Prostate gland (tissue), 2 donors: ENCODE measurements around the gene KCNQ5. TPM values are rescaled to one million over a fixed set of nuclear protein-coding genes. Genes with fewer than 3 reads are reported as not detected.

ENCODE experiments used
- DNase-seq: peaks from one replicate; pipeline ENCODE4 v3.0.0-alpha.2; 2019; ENCODE audit warnings: low spot score
- H3K27ac ChIP-seq, 2 donors: fragments of 200-600 bp; sonication (generic); 2 replicates each; pipeline ENCODE4 v1.5.1; 2017 to 2019
- H3K27me3 ChIP-seq: fragments of 200-600 bp; sonication (generic); replicated peaks from 2 replicates; pipeline ENCODE4 v1.5.1; 2019; ENCODE audit not compliant: insufficient read depth
- H3K36me3 ChIP-seq, 2 donors: fragments of 200-600 bp; sonication (generic); 1 replicate in 1 of 2; 2 replicates in 1 of 2; pipeline versions ENCODE4 v1.5.1 to v1.8.1; 2017 to 2019
- H3K4me1 ChIP-seq: fragments of 200-600 bp; sonication (generic); replicated peaks from 2 replicates; pipeline ENCODE4 v1.5.1; 2019
- H3K4me3 ChIP-seq, 2 donors: fragments of 200-600 bp; sonication (generic); 2 replicates each; pipeline ENCODE4 v1.5.1; 2017 to 2019
- H3K9me3 ChIP-seq: fragments of 200-600 bp; sonication (generic); 2 replicates; pipeline ENCODE4 v1.5.1; 2017
- POLR2A ChIP-seq: fragments of 450-650 bp; IDR thresholded peaks from one replicate; pipeline ENCODE4 v1.6.1; 2016; ENCODE audit warnings: antibody characterized with exemption, mild to moderate bottlenecking
- POLR2AphosphoS5 ChIP-seq: sonication (generic); formaldehyde crosslinking; IDR thresholded peaks from one replicate; pipeline ENCODE4 v1.6.1; 2017; ENCODE audit warnings: antibody characterized with exemption
- WGBS: methylation state at CpG from one replicate; pipeline ENCODE4 v1.1.5; 2018; 5-methylcytosine and 5-hydroxymethylcytosine counted together
- intact Hi-C: fragments of 100-400 bp; cut with DNase I; formaldehyde crosslinking; loops from one replicate; pipeline ENCODE4 v1.14.2; 2022
- total RNA-seq, 2 donors: library from RNA; depleted of rRNA; stranded (reverse); fragments of >200 nt; gene quantifications; one replicate each; pipeline ENCODE4 v1.1.0, GENCODE V29; 2016
- TF ChIP-seq, protein P1 (sequence below), 4 experiments: fragments of 200-600 bp in 2 of 4; fragments of 450-650 bp in 2 of 4; sonication (generic) in 2 of 4; IDR thresholded peaks; 1 replicate in 3 of 4; 2 replicates in 1 of 4; pipeline ENCODE4 v1.5.1; 2016 to 2019; ENCODE audit warnings: antibody characterized with exemption in 4 of 4, mild to moderate bottlenecking in 2 of 4, moderate library complexity in 2 of 4

KCNQ5 gene
- total RNA-seq, 2 donors from 2014 or later = 3.6 to 4.1 TPM

DNA sequence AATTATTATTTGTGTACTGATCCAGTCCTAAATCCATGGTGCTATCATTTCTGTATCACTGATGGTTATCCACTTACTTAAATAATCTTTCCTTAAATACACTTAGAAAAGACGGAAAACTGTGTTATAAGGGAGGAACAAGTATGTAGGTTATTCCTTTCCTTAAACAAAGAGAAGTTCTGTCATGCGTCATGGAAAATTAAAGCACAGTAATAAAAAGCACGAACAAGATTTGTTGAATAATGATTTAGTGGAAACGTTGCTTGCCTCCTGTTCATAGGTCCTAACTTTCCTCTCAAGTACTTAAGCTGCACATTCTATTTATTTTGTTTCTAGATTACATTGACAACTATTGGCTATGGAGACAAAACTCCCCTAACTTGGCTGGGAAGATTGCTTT, 483.1 kb downstream of the KCNQ5 start:
- no peak for DNase-seq
- H3K4me3 ChIP-seq = no peak overlapping the region
- H3K27ac ChIP-seq = no peak overlapping the region
- intact Hi-C loops = no loop called here
- H3K9me3 ChIP-seq = no peaks in the 10 kb centered on the region
- no peaks in the 10 kb centered on the region for H3K27me3 ChIP-seq
- 22% methylated on average over 4 of the region's 4 CpGs for WGBS
- TF ChIP-seq POLR2A = no peak
- TF ChIP-seq, protein P1, sequence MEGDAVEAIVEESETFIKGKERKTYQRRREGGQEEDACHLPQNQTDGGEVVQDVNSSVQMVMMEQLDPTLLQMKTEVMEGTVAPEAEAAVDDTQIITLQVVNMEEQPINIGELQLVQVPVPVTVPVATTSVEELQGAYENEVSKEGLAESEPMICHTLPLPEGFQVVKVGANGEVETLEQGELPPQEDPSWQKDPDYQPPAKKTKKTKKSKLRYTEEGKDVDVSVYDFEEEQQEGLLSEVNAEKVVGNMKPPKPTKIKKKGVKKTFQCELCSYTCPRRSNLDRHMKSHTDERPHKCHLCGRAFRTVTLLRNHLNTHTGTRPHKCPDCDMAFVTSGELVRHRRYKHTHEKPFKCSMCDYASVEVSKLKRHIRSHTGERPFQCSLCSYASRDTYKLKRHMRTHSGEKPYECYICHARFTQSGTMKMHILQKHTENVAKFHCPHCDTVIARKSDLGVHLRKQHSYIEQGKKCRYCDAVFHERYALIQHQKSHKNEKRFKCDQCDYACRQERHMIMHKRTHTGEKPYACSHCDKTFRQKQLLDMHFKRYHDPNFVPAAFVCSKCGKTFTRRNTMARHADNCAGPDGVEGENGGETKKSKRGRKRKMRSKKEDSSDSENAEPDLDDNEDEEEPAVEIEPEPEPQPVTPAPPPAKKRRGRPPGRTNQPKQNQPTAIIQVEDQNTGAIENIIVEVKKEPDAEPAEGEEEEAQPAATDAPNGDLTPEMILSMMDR (IDR thresholded peaks at IDR 0.05) = no peak
- TF ChIP-seq POLR2AphosphoS5 = no peak
- H3K4me1 ChIP-seq = no peaks in the 10 kb centered on the region
- H3K36me3 ChIP-seq = no peaks in the 10 kb centered on the region

DNA sequence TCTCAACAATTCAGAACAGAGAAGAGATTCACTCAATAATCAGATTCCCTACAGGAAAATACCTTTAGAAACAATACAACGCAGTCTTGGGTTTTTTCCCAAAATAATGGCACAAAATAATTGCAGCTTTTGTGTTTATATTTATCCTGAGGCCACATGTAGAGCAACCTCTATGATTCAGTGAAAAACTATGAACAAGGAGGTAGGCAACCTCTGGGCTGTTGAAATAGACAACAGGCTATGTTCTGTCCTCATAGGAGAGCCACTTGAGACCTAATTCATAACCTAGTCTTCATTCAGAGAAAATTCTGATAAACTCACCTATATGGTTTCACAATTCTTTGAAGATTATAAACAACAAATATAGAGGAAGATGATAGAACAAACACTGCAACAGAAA, 485.2 kb downstream of the KCNQ5 start:
- Histone ChIP-seq H3K36me3 (no peaks in the 10 kb centered on the region), H3K27me3 (no peaks in the 10 kb centered on the region), H3K27ac (no peak overlapping the region), H3K9me3 (no peaks in the 10 kb centered on the region), H3K4me1 (no peaks in the 10 kb centered on the region), H3K4me3 (no peak overlapping the region)
- TF ChIP-seq POLR2AphosphoS5 (no peak), POLR2A (no peak)
- TF ChIP-seq, protein P1 (IDR thresholded peaks at IDR 0.05) = no peak
- 88% methylated on average over 1 of the region's 1 CpG for WGBS
- intact Hi-C loops = no loop called here
- no peak for DNase-seq

DNA sequence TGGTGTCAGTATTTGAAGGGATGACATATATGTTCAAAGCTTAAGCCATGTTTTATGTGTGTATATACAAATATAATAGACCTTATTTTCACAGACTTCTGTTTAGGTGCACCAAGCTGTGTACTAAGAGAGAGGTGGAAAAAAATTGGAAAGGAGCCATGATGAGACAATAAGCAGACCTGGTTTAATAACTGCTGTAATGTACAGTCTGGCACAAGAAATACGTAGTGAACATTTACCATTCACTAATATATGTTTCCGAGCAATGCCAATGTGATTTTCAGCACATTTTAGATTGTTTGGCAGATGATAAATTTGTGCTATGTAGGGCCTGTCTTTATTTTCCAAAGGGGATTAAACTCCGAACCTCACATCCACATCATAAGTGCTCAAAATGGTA, 487.1 kb downstream of the KCNQ5 start:
- H3K4me3 ChIP-seq = no peak overlapping the region
- no peak overlapping the region for H3K27ac ChIP-seq
- intact Hi-C loops = no loop called here
- no peaks in the 10 kb centered on the region for H3K9me3 ChIP-seq
- no peaks in the 10 kb centered on the region for H3K36me3 ChIP-seq
- TF ChIP-seq POLR2AphosphoS5 (no peak), POLR2A (no peak)
- TF ChIP-seq, protein P1 (IDR thresholded peaks at IDR 0.05) = no peak
- H3K4me1 ChIP-seq = no peaks in the 10 kb centered on the region
- no peaks in the 10 kb centered on the region for H3K27me3 ChIP-seq
- no peak for DNase-seq
- 92% methylated on average over 3 of the region's 3 CpGs for WGBS

DNA sequence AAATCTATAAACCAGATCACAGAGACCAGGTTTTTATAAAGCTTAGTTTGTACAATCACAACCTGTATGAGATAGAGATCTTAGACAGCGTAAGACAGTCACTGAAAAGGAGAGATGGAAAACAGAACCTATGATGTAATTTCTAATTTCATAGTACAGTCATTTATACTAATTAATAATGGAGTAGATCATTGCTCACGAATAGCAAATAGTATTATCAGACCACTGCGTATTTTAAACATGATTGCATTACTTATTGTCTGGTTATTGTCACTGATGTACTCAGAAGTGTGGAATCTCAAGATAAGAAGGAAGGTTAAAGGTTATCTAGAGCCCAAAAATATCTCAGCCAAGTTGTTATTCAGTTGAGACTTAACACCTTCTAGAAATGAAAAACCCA, 487.8 kb downstream of the KCNQ5 start:
- Histone ChIP-seq H3K27me3 (no peaks in the 10 kb centered on the region), H3K4me1 (no peaks in the 10 kb centered on the region), H3K36me3 (no peaks in the 10 kb centered on the region), H3K27ac (no peak overlapping the region), H3K4me3 (no peak overlapping the region), H3K9me3 (no peaks in the 10 kb centered on the region)
- TF ChIP-seq POLR2A = no peak
- TF ChIP-seq, protein P1 (IDR thresholded peaks at IDR 0.05) = no peak
- no peak for TF ChIP-seq POLR2AphosphoS5
- no peak for DNase-seq
- intact Hi-C loops = no loop called here
- WGBS = 39% methylated on average over 3 of the region's 3 CpGs

DNA sequence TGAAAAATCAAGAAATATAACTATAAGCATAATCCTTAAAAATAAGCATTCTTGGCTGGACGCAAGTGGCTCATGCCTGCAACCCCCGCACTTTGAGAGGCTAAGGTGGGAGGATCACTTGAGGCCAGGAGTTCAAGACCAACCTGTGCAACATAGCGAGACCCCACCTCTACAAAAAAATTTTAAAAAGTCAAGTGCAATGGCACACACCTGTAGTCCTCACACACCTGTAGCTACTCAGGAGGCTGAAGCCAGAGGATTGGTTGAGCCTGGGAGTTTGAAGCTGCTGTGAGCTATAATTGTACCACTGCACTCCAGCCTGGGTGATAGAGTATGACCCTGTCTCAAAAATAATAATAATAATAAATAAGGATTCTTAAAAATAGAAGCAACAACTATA, 494.5 kb downstream of the KCNQ5 start:
- Histone ChIP-seq H3K4me3 (no peak overlapping the region), H3K36me3 (no peaks in the 10 kb centered on the region), H3K27ac (no peak overlapping the region), H3K9me3 (no peaks in the 10 kb centered on the region), H3K27me3 (no peaks in the 10 kb centered on the region), H3K4me1 (no peaks in the 10 kb centered on the region)
- intact Hi-C loops = no loop called here
- WGBS = 94% methylated on average over 3 of the region's 3 CpGs
- TF ChIP-seq, protein P1 (IDR thresholded peaks at IDR 0.05) = no peak
- TF ChIP-seq POLR2AphosphoS5 (no peak), POLR2A (no peak)
- DNase-seq = no peak
